Thoracic aorta (tissue), 2 donors: ENCODE results near the gene TNFRSF19. TPM values are rescaled to one million over a fixed set of nuclear protein-coding genes. Genes with fewer than 3 reads are reported as not detected.
"Not testable (repeated sequence)": the region's sequence is repeated elsewhere in the genome, so short reads cannot be mapped to it uniquely, and the experiment has no call there.

Experiments used
- ATAC-seq: fragments of 150-250 bp; one replicate; pipeline ENCODE4 v1.8.0; 2017; ENCODE audit warnings: low read depth; ENCODE audit not compliant: insufficient number of reproducible peaks, low FRiP score
- DNase-seq: peaks from one replicate; pipeline ENCODE4 v3.0.0-alpha.2; 2020; ENCODE audit warnings: low spot score
- H3K27ac ChIP-seq, 2 donors: fragments of 200-600 bp; sonication (generic); 1 replicate in 1 of 2; 2 replicates in 1 of 2; pipeline ENCODE4 v1.5.1; 2016; ENCODE audit warnings: mild to moderate bottlenecking in 2 of 2, moderate library complexity in 2 of 2
- H3K27me3 ChIP-seq: fragments of 200-600 bp; sonication (generic); replicated peaks from 2 replicates; pipeline ENCODE4 v1.6.0; 2016; ENCODE audit warnings: mild to moderate bottlenecking; ENCODE audit not compliant: insufficient read depth
- H3K36me3 ChIP-seq: fragments of 200-600 bp; sonication (generic); one replicate; pipeline ENCODE4 v1.5.1; 2016
- H3K4me1 ChIP-seq, 2 donors: fragments of 200-600 bp; sonication (generic); 1 replicate in 1 of 2; 2 replicates in 1 of 2; pipeline versions ENCODE4 v1.5.1 to v1.6.0; 2016; ENCODE audit warnings: low read depth in 2 of 2, mild to moderate bottlenecking in 1 of 2; ENCODE audit not compliant: control insufficient read depth in 1 of 2
- H3K4me3 ChIP-seq: fragments of 200-600 bp; sonication (generic); 2 replicates; pipeline ENCODE4 v1.5.1; 2016; ENCODE audit warnings: mild to moderate bottlenecking
- H3K9me3 ChIP-seq: fragments of 200-600 bp; sonication (generic); 2 replicates; pipeline ENCODE4 v1.5.1; 2016
- CTCF ChIP-seq: fragments of 200-600 bp; sonication (generic); IDR thresholded peaks from one replicate; pipeline ENCODE4 v1.5.1; 2019; ENCODE audit warnings: antibody characterized with exemption
- total RNA-seq, 2 donors: library from RNA; depleted of rRNA; stranded (reverse); fragments of >200 nt; gene quantifications; one replicate each; pipeline versions ENCODE4 v1.1.0 to v1.2.3, GENCODE V29; 2016

TNFRSF19 gene
- total RNA-seq, 2 donors from 2014 or later = 1.4 to 7.6 TPM

DNA sequence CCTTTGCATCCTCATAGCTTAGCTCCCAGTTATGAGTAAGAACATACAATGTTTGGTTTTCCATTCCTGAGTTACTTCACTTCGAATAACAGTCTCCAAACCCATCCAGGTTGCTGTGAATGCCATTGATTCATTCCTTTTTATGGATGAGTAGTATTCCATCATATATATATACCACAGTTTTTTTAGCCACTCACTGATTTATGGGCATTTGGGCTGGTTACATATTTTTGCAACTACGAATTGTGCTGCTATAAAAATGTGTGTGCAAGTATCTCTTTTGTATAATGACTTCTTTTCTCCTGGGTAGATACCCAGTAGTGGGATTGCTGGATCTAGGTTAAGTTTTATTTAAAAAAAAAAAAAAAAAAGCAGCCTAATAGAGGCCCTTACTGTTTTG lies 14.1 kb downstream of the TNFRSF19 start:
- no peaks in the 10 kb centered on the region for H3K27me3 ChIP-seq
- H3K36me3 ChIP-seq = no peaks in the 10 kb centered on the region
- no peak for DNase-seq
- no peaks in the 10 kb centered on the region for H3K9me3 ChIP-seq
- H3K4me3 ChIP-seq = no peak overlapping the region
- ATAC-seq = no peak
- H3K4me1 ChIP-seq = peaks cover 0 to 7% of the 10 kb centered on the region in 2 donors
- no peak overlapping the region for H3K27ac ChIP-seq
- no peak for TF ChIP-seq CTCF

DNA sequence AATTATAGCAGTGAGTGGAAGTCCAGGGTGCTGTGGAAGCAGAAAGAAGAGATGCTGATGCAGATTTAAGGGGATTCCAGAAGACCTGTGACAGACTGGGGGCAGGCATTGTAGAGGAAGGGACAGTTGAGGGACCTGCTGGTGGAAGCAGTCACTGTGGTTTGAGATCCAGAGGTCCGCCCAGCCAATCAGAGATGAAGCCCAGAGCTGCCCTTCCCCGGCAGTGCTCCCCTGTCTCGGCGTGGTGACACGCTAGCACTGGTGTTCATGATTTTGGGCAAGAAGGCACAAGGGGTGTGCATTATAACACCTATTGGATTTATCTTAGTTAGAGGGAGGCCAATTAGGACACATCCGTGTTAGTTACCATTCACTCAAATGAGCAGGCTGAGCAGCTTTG lies 16.1 kb downstream of the TNFRSF19 start:
- ATAC-seq (no peak), DNase-seq (no peak)
- Histone ChIP-seq H3K27me3 (no peaks in the 10 kb centered on the region), H3K4me1 (no peaks in the 10 kb centered on the region), H3K9me3 (no peaks in the 10 kb centered on the region), H3K27ac (no peak overlapping the region), H3K4me3 (no peak overlapping the region), H3K36me3 (no peaks in the 10 kb centered on the region)
- TF ChIP-seq CTCF = no peak

GRCh38 chr13:23588666-23589065 lies 18.5 kb downstream of the TNFRSF19 start:
- ATAC-seq (no peak), DNase-seq (no peak)
- Histone ChIP-seq H3K4me3 (no peak overlapping the region), H3K27ac (no peak overlapping the region), H3K27me3 (no peaks in the 10 kb centered on the region), H3K4me1 (no peaks in the 10 kb centered on the region), H3K36me3 (no peaks in the 10 kb centered on the region), H3K9me3 (no peaks in the 10 kb centered on the region)
- TF ChIP-seq CTCF = no peak

- no peaks in the 10 kb centered on the region for H3K9me3 ChIP-seq
- ATAC-seq (no peak), DNase-seq (no peak)
- no peak overlapping the region for H3K27ac ChIP-seq
- no peak for TF ChIP-seq CTCF
- no peaks in the 10 kb centered on the region for H3K4me1 ChIP-seq
- no peaks in the 10 kb centered on the region for H3K27me3 ChIP-seq
- H3K36me3 ChIP-seq = no peaks in the 10 kb centered on the region
- no peak overlapping the region for H3K4me3 ChIP-seq
These were observed 22.4 kb downstream of the TNFRSF19 start for GRCh38 chr13:23592596-23592995.

DNA sequence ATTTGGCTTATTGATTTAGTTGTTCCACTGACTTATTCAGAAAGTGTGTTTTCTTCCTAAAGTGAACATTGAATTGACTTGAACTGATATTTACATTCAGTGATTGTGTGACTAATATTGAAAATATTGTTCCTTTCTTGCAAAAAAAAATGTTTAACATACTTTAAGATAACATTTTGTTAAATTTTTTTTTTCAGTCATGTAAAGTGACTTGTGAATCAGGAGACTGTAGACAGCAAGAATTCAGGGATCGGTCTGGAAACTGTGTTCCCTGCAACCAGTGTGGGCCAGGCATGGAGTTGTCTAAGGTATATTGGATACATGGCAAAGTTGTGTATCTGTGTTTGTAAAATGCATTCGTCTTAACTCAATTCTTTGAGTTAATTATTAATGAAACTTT lies 22.9 kb downstream of the TNFRSF19 start:
- no peak overlapping the region for H3K27ac ChIP-seq
- TF ChIP-seq CTCF = no peak
- DNase-seq (no peak), ATAC-seq (no peak)
- H3K9me3 ChIP-seq = no peaks in the 10 kb centered on the region
- no peak overlapping the region for H3K4me3 ChIP-seq
- no peaks in the 10 kb centered on the region for H3K27me3 ChIP-seq
- H3K36me3 ChIP-seq = no peaks in the 10 kb centered on the region
- no peaks in the 10 kb centered on the region for H3K4me1 ChIP-seq

DNA sequence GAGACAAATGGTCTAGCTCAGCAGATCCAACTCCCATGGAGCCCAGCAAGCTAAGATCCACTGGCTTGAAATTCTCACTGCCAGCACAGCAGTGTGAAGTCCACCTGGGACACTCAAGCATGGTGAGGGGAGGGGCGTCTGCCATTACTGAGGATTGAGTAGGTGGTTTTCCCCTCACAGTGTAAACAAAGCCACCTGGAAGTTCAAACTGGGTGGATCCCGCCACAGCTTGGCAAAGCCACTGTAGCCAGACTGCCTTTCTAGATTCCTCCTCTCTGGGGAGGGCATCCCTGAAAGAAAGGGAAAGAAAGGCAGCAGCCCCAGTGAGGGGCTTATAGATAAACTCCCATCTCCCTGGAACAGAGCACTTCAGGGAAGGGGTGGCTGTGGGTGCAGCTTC lies 24.1 kb downstream of the TNFRSF19 start:
- H3K4me3 ChIP-seq, H3K4me1 ChIP-seq, H3K27ac ChIP-seq, DNase-seq, H3K36me3 ChIP-seq, H3K9me3 ChIP-seq, ATAC-seq, H3K27me3 ChIP-seq: not testable (repeated sequence)
